ENCODE measurements around the gene IFT43. TPM values are rescaled to one million over a fixed set of nuclear protein-coding genes. Genes with fewer than 3 reads are reported as not detected.

Gene IFT43
- total and polyA plus RNA-seq, 2 donors from 2014 or later, result 41.6 to 86.3 TPM

DNA sequence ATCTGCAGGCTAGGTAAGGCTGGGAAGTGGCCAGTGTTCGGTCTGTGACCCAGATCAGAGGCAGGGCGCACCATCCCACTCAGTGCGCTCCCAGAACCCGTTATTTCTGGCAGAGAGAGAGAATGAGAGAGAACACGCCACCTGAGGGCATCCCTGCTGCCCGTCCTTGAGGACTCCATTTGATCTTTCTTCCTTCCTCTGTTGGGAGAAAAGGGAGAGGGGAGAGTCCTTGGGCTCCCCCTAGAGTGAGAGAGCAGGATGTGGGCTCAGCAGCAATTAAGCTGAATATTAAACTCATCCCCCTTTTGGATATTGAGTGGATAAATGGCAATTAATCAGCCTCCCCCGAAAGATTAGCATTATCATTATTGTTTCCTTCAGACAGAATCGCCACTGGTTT lies 70.6 kb downstream of the IFT43 start:
- Histone ChIP-seq H3K36me3 (ENCODE audit: control insufficient read depth in 2 of 3, insufficient read depth in 3 of 3, low read length in 3 of 3) (peaks cover 2 to 18% (median 6%) of the 10 kb centered on the region in 3 donors), H3K4me3 (ENCODE audit: low read length in 3 of 3) (no peak overlapping the region), H3K9me3 (ENCODE audit: control insufficient read depth in 2 of 3, insufficient read depth in 1 of 3, low read length in 3 of 3) (no peaks in the 10 kb centered on the region), H3K9ac (ENCODE audit: low read length in 3 of 3) (no peak overlapping the region), H3K4me1 (ENCODE audit: control insufficient read depth in 2 of 3, insufficient read depth in 2 of 3, low read depth in 1 of 3, low read length in 3 of 3) (no peaks in the 10 kb centered on the region), H3K27me3 (ENCODE audit: control insufficient read depth, insufficient read depth, low read length) (no peaks in the 10 kb centered on the region), H3K27ac (ENCODE audit: low read depth in 2 of 2, low read length in 2 of 2) (no peak overlapping the region)
- no peak for TF ChIP-seq CTCF (IDR thresholded peaks at IDR 0.05; ENCODE audit: borderline replicate concordance, extremely low read depth, insufficient read depth)
- DNase-seq (no peak), FAIRE-seq (no peak)
- intact Hi-C loops (cut with DNase I), result loop anchor here (10.0 kb wide), 2 partner anchors 289 to 589 kb away; no protein-coding TSS in a partner anchor

DNA sequence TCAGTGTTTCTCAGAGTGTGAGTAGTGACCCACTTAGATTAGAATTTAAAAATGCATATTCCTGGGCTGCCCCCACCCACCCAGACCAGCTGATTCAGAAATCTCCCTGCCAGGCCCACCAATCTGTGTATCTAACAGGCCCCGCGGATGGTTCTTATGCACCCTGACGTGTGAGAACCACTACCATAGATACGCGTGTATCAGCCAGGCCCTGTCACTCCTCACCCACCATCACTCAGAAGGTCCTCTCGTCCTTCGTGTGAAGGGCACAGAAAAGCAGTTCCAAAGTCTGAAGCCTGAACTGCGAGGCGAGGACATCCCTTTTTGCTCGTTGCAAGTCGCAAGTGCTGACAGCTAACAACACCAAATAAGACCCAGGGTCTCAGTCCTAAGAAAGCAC lies 72.4 kb downstream of the IFT43 start:
- Histone ChIP-seq H3K27ac (ENCODE audit: low read depth in 2 of 2, low read length in 2 of 2) (no peak overlapping the region), H3K4me3 (ENCODE audit: low read length in 3 of 3) (no peak overlapping the region), H3K9me3 (ENCODE audit: control insufficient read depth in 2 of 3, insufficient read depth in 1 of 3, low read length in 3 of 3) (no peaks in the 10 kb centered on the region), H3K9ac (ENCODE audit: low read length in 3 of 3) (no peak overlapping the region), H3K4me1 (ENCODE audit: control insufficient read depth in 2 of 3, insufficient read depth in 2 of 3, low read depth in 1 of 3, low read length in 3 of 3) (no peaks in the 10 kb centered on the region), H3K27me3 (ENCODE audit: control insufficient read depth, insufficient read depth, low read length) (no peaks in the 10 kb centered on the region), H3K36me3 (ENCODE audit: control insufficient read depth in 2 of 3, insufficient read depth in 3 of 3, low read length in 3 of 3) (peaks cover 2 to 18% (median 6%) of the 10 kb centered on the region in 3 donors)
- no peak for DNase-seq
- intact Hi-C loops (cut with DNase I), result loop anchor here (10.0 kb wide), 2 partner anchors 287 to 587 kb away; no protein-coding TSS in a partner anchor
- no peak for FAIRE-seq
- no peak for TF ChIP-seq CTCF (IDR thresholded peaks at IDR 0.05; ENCODE audit: borderline replicate concordance, extremely low read depth, insufficient read depth)

GRCh38 chr14:76063327-76063726 lies 77.8 kb downstream of the IFT43 start:
- H3K9me3 ChIP-seq (ENCODE audit: control insufficient read depth in 2 of 3, insufficient read depth in 1 of 3, low read length in 3 of 3), result no peaks in the 10 kb centered on the region
- no peak overlapping the region for H3K27ac ChIP-seq (ENCODE audit: low read depth in 2 of 2, low read length in 2 of 2)
- H3K9ac ChIP-seq (ENCODE audit: low read length in 3 of 3), result no peak overlapping the region
- intact Hi-C loops (cut with DNase I), result no loop called here
- H3K4me1 ChIP-seq (ENCODE audit: control insufficient read depth in 2 of 3, insufficient read depth in 2 of 3, low read depth in 1 of 3, low read length in 3 of 3), result no peaks in the 10 kb centered on the region
- H3K27me3 ChIP-seq (ENCODE audit: control insufficient read depth, insufficient read depth, low read length), result no peaks in the 10 kb centered on the region
- peaks cover 5 to 15% (median 6%) of the 10 kb centered on the region in 3 donors for H3K36me3 ChIP-seq (ENCODE audit: control insufficient read depth in 2 of 3, insufficient read depth in 3 of 3, low read length in 3 of 3)
- H3K4me3 ChIP-seq (ENCODE audit: low read length in 3 of 3), result no peak overlapping the region
- no peak for TF ChIP-seq CTCF (IDR thresholded peaks at IDR 0.05; ENCODE audit: borderline replicate concordance, extremely low read depth, insufficient read depth)
- no peak for DNase-seq
- no peak for FAIRE-seq

GRCh38 chr14:76065519-76065918 lies 80.0 kb downstream of the IFT43 start:
- no peaks in the 10 kb centered on the region for H3K4me1 ChIP-seq (ENCODE audit: control insufficient read depth in 2 of 3, insufficient read depth in 2 of 3, low read depth in 1 of 3, low read length in 3 of 3)
- no peaks in the 10 kb centered on the region for H3K9me3 ChIP-seq (ENCODE audit: control insufficient read depth in 2 of 3, insufficient read depth in 1 of 3, low read length in 3 of 3)
- DNase-seq (no peak), FAIRE-seq (no peak)
- H3K27ac ChIP-seq (ENCODE audit: low read depth in 2 of 2, low read length in 2 of 2), result no peak overlapping the region
- peaks cover 0 to 3% (median 0%) of the 10 kb centered on the region in 3 donors for H3K36me3 ChIP-seq (ENCODE audit: control insufficient read depth in 2 of 3, insufficient read depth in 3 of 3, low read length in 3 of 3)
- no peaks in the 10 kb centered on the region for H3K27me3 ChIP-seq (ENCODE audit: control insufficient read depth, insufficient read depth, low read length)
- no peak for TF ChIP-seq CTCF (IDR thresholded peaks at IDR 0.05; ENCODE audit: borderline replicate concordance, extremely low read depth, insufficient read depth)
- H3K9ac ChIP-seq (ENCODE audit: low read length in 3 of 3), result no peak overlapping the region
- intact Hi-C loops (cut with DNase I), result no loop called here
- no peak overlapping the region for H3K4me3 ChIP-seq (ENCODE audit: low read length in 3 of 3)

Measured in kidney (tissue), 14 donors.